ENCODE measurements around the gene PTCSC3.

Gene PTCSC3

GRCh38 chr14:36085861-36086260 is 90.7 kb downstream of the PTCSC3 start:
- CTCF ChIA-PET = interaction anchor here (0.6 to 1.5 kb wide), 2 partner anchors 16 to 17 kb away, joined by 3 to 5 read pairs; no protein-coding TSS in a partner anchor
- TF ChIP-seq CTCF (IDR thresholded peaks at IDR 0.05; ENCODE audit: control extremely low read depth, extremely low read depth, low read depth, missing control alignments) = no peak
- POLR2A ChIA-PET = no interaction called here
- DNase-seq (ENCODE audit: extremely low spot score) = no peak
